Measurements from ENCODE around the gene RHOV. TPM values are rescaled to one million over a fixed set of nuclear protein-coding genes. Genes with fewer than 3 reads are reported as not detected.
A peak's percentile ranks its signal among the peaks of the same experiment; 100 is the strongest.

RHOV gene
- total RNA-seq, 3 donors from 2014 or later, result 1.6 to 6.2 (median 3.5) TPM

- Histone ChIP-seq H3K4me3 (no peak overlapping the region), H3K4me1 (ENCODE audit: low read depth) (peaks cover 10% of the 10 kb centered on the region), H3K36me3 (ENCODE audit: low read depth) (no peaks in the 10 kb centered on the region), H3K9me3 (no peaks in the 10 kb centered on the region)
- intact Hi-C loops (cut with DNase I, micrococcal nuclease), result no loop called here
- ATAC-seq, result peak; percentile 29
- no peak for DNase-seq
- TF ChIP-seq, protein P1, sequence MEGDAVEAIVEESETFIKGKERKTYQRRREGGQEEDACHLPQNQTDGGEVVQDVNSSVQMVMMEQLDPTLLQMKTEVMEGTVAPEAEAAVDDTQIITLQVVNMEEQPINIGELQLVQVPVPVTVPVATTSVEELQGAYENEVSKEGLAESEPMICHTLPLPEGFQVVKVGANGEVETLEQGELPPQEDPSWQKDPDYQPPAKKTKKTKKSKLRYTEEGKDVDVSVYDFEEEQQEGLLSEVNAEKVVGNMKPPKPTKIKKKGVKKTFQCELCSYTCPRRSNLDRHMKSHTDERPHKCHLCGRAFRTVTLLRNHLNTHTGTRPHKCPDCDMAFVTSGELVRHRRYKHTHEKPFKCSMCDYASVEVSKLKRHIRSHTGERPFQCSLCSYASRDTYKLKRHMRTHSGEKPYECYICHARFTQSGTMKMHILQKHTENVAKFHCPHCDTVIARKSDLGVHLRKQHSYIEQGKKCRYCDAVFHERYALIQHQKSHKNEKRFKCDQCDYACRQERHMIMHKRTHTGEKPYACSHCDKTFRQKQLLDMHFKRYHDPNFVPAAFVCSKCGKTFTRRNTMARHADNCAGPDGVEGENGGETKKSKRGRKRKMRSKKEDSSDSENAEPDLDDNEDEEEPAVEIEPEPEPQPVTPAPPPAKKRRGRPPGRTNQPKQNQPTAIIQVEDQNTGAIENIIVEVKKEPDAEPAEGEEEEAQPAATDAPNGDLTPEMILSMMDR (IDR thresholded peaks at IDR 0.05), result no peak
These were observed 44.2 kb upstream of the RHOV start for GRCh38 chr15:40918146-40918798.

DNA sequence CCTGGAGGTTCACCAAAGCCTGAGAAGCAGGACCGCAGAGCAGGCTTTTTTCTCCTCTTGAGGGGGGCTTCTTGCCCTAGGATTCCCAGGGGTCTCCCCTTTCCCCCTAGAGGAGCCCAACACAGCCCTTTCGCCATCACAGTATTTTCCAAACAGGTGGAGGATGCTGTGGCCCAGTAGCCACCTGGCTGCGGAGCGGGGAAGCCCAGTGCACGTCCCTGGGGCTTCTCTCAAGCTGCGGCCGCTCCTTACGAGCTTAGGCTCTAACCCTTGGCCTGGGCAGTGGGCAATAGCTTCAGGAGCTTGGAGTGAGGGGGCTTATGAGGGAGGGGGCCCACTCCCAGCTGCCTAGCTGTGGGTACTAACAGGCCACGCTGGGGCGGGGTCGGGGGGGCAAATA is 43.6 kb upstream of the RHOV start:
- TF ChIP-seq, protein P1 (IDR thresholded peaks at IDR 0.05), result no peak
- Histone ChIP-seq H3K4me3 (no peak overlapping the region), H3K9me3 (no peaks in the 10 kb centered on the region), H3K4me1 (ENCODE audit: low read depth) (peaks cover 4% of the 10 kb centered on the region), H3K36me3 (ENCODE audit: low read depth) (no peaks in the 10 kb centered on the region)
- DNase-seq (no peak), ATAC-seq (no peak)
- intact Hi-C loops (cut with DNase I, micrococcal nuclease), result no loop called here

- DNase-seq (no peak), ATAC-seq (no peak)
- H3K4me1 ChIP-seq (ENCODE audit: low read depth), result no peaks in the 10 kb centered on the region
- H3K36me3 ChIP-seq (ENCODE audit: low read depth), result no peaks in the 10 kb centered on the region
- intact Hi-C loops (cut with DNase I, micrococcal nuclease), result no loop called here
- TF ChIP-seq, protein P1 (IDR thresholded peaks at IDR 0.05), result no peak
- no peaks in the 10 kb centered on the region for H3K9me3 ChIP-seq
- H3K4me3 ChIP-seq, result no peak overlapping the region
These were observed 41.6 kb upstream of the RHOV start for GRCh38 chr15:40915679-40916078.

DNA sequence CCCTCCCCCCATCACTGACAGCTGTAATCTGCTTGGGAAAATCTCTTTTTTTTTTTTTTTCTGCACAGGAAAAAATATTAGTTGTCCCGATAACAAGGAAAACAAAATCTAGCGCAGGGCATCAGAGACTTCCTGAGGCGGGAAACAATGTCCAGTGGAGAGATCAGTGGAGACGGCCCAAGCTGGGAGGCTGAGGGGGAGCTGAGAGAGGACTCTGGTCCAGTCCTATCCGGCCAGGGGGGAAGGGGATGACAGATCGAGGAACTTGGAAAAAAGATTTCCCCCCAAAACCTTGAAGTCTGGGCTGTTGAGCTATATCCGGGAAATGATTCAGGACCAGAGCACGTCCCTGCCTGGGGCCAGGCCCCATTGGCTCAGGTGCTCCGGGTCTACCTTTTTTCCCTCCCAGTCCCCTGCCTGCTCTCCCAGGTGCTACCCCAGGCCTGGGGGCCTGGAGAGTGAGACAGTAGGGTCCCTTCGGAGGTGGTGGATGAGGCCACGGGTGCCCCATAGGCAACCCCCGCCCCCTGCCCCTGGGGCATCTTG is 41.2 kb upstream of the RHOV start:
- Histone ChIP-seq H3K4me3 (no peak overlapping the region), H3K36me3 (ENCODE audit: low read depth) (no peaks in the 10 kb centered on the region), H3K9me3 (no peaks in the 10 kb centered on the region), H3K4me1 (ENCODE audit: low read depth) (no peaks in the 10 kb centered on the region)
- DNase-seq, result no peak
- no peak for ATAC-seq
- intact Hi-C loops (cut with DNase I, micrococcal nuclease), result no loop called here
- TF ChIP-seq, protein P1 (IDR thresholded peaks at IDR 0.05), result no peak

- peaks cover 5% of the 10 kb centered on the region for H3K4me1 ChIP-seq (ENCODE audit: low read depth)
- intact Hi-C loops (cut with DNase I, micrococcal nuclease), result no loop called here
- TF ChIP-seq, protein P1 (IDR thresholded peaks at IDR 0.05), result no peak
- DNase-seq (no peak), ATAC-seq (no peak)
- no peaks in the 10 kb centered on the region for H3K9me3 ChIP-seq
- H3K4me3 ChIP-seq, result no peak overlapping the region
- H3K36me3 ChIP-seq (ENCODE audit: low read depth), result no peaks in the 10 kb centered on the region
These were observed 40.5 kb upstream of the RHOV start for GRCh38 chr15:40914486-40914885.
